Left ventricle myocardium inferior (tissue), 1 donor: ENCODE data around the gene MRPL17. TPM values are rescaled to one million over a fixed set of nuclear protein-coding genes. Genes with fewer than 3 reads are reported as not detected.
"Not testable (repeated sequence)": the region's sequence is repeated elsewhere in the genome, so short reads cannot be mapped to it uniquely, and the experiment has no call there.

Experiments used
- DNase-seq: peaks from one replicate; pipeline ENCODE4 v3.0.0-alpha.2; 2020
- H3K27ac ChIP-seq: fragments of 200-600 bp; replicated peaks from 2 replicates; pipeline ENCODE4 v1.8.0; 2021
- H3K27me3 ChIP-seq: fragments of 200-600 bp; 2 replicates; pipeline ENCODE4 v1.8.0; 2021; ENCODE audit warnings: low read depth
- H3K36me3 ChIP-seq: fragments of 200-600 bp; 2 replicates; pipeline ENCODE4 v1.8.0; 2021
- H3K4me1 ChIP-seq: fragments of 200-600 bp; 2 replicates; pipeline ENCODE4 v1.8.0; 2021
- H3K4me3 ChIP-seq: fragments of 200-600 bp; 2 replicates; pipeline ENCODE4 v1.8.0; 2021; ENCODE audit warnings: mild to moderate bottlenecking, moderate library complexity
- H3K9me3 ChIP-seq: fragments of 200-600 bp; replicated peaks from 2 replicates; pipeline ENCODE4 v1.8.0; 2021
- CTCF ChIP-seq: fragments of 200-600 bp; IDR thresholded peaks from 2 replicates; pipeline ENCODE4 v1.8.0; 2021; ENCODE audit warnings: antibody characterized with exemption, mild to moderate bottlenecking, borderline replicate concordance
- intact Hi-C: fragments of 100-400 bp; cut with micrococcal nuclease; formaldehyde crosslinking; loops from one replicate; pipeline ENCODE4 v1.11.0; 2022
- total RNA-seq: library from RNA; stranded (reverse); fragmentation: NEBNext Ultra II Directional; extraction: Animal tissue kit (Norgen Biotek cat#: 25700); gene quantifications from one replicate; pipeline ENCODE4 v1.2.1, GENCODE V29; 2021
- donor health status: DM: no; HTN: yes; CAD: no; lungs with severe emphysema.

MRPL17 gene
- total RNA-seq, 1 donor from 2014 or later: 40.2 TPM

- intact Hi-C loops: no loop called here
- TF ChIP-seq CTCF: peak; percentile 73
- Histone ChIP-seq H3K27ac (peak overlapping the region; percentile 34), H3K36me3 (no peaks in the 10 kb centered on the region), H3K4me3 (no peak overlapping the region), H3K27me3 (no peaks in the 10 kb centered on the region), H3K9me3 (no peaks in the 10 kb centered on the region), H3K4me1 (peaks cover 19% of the 10 kb centered on the region)
- peak; percentile 26 for DNase-seq
These were observed 20.3 kb upstream of the MRPL17 start for GRCh38 chr11:6703247-6704063.

- H3K4me3 ChIP-seq, H3K27me3 ChIP-seq, H3K36me3 ChIP-seq, DNase-seq, intact Hi-C loops, H3K9me3 ChIP-seq: not testable (repeated sequence)
- peak overlapping the region; percentile 8 for H3K27ac ChIP-seq
- H3K4me1 ChIP-seq: peaks cover 19% of the 10 kb centered on the region
These were observed 18.8 kb upstream of the MRPL17 start for GRCh38 chr11:6701955-6702354.

- H3K4me3 ChIP-seq: no peak overlapping the region
- no peaks in the 10 kb centered on the region for H3K36me3 ChIP-seq
- peaks cover 36% of the 10 kb centered on the region for H3K4me1 ChIP-seq
- no peaks in the 10 kb centered on the region for H3K27me3 ChIP-seq
- H3K9me3 ChIP-seq: no peaks in the 10 kb centered on the region
- DNase-seq: no peak
- TF ChIP-seq CTCF: no peak
- H3K27ac ChIP-seq: peak overlapping the region; percentile 90
- intact Hi-C loops: no loop called here
These were observed 12.2 kb upstream of the MRPL17 start for GRCh38 chr11:6695377-6695776.

GRCh38 chr11:6694229-6694535 lies 11.0 kb upstream of the MRPL17 start:
- no peak for TF ChIP-seq CTCF
- Histone ChIP-seq H3K36me3 (no peaks in the 10 kb centered on the region), H3K27ac (peak overlapping the region; percentile 90), H3K27me3 (no peaks in the 10 kb centered on the region), H3K9me3 (no peaks in the 10 kb centered on the region), H3K4me3 (no peak overlapping the region), H3K4me1 (peaks cover 36% of the 10 kb centered on the region)
- intact Hi-C loops: no loop called here
- DNase-seq: no peak

GRCh38 chr11:6693342-6694228 lies 10.4 kb upstream of the MRPL17 start:
- DNase-seq: no peak
- TF ChIP-seq CTCF: no peak
- intact Hi-C loops: no loop called here
- Histone ChIP-seq H3K4me3 (no peak overlapping the region), H3K9me3 (no peaks in the 10 kb centered on the region), H3K4me1 (peaks cover 36% of the 10 kb centered on the region), H3K27ac (peak overlapping the region; percentile 90), H3K36me3 (no peaks in the 10 kb centered on the region), H3K27me3 (no peaks in the 10 kb centered on the region)

GRCh38 chr11:6692128-6692527 lies 9.0 kb upstream of the MRPL17 start:
- no peak for DNase-seq
- TF ChIP-seq CTCF: no peak
- Histone ChIP-seq H3K27me3 (no peaks in the 10 kb centered on the region), H3K9me3 (no peaks in the 10 kb centered on the region), H3K4me1 (peaks cover 36% of the 10 kb centered on the region), H3K36me3 (no peaks in the 10 kb centered on the region), H3K4me3 (no peak overlapping the region), H3K27ac (peak overlapping the region; percentile 90)
- intact Hi-C loops: no loop called here

GRCh38 chr11:6690431-6691132 lies 7.4 kb upstream of the MRPL17 start:
- DNase-seq, H3K36me3 ChIP-seq, H3K4me3 ChIP-seq, H3K27ac ChIP-seq, intact Hi-C loops, H3K9me3 ChIP-seq, H3K27me3 ChIP-seq: not testable (repeated sequence)
- peaks cover 24% of the 10 kb centered on the region for H3K4me1 ChIP-seq
